ENCODE measurements around the gene MCM6.

- TF ChIP-seq, protein P1, sequence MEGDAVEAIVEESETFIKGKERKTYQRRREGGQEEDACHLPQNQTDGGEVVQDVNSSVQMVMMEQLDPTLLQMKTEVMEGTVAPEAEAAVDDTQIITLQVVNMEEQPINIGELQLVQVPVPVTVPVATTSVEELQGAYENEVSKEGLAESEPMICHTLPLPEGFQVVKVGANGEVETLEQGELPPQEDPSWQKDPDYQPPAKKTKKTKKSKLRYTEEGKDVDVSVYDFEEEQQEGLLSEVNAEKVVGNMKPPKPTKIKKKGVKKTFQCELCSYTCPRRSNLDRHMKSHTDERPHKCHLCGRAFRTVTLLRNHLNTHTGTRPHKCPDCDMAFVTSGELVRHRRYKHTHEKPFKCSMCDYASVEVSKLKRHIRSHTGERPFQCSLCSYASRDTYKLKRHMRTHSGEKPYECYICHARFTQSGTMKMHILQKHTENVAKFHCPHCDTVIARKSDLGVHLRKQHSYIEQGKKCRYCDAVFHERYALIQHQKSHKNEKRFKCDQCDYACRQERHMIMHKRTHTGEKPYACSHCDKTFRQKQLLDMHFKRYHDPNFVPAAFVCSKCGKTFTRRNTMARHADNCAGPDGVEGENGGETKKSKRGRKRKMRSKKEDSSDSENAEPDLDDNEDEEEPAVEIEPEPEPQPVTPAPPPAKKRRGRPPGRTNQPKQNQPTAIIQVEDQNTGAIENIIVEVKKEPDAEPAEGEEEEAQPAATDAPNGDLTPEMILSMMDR (IDR thresholded peaks at IDR 0.05): no peak
- no peak for TF ChIP-seq ZFX (IDR thresholded peaks at IDR 0.05; ENCODE audit: borderline replicate concordance)
These were observed 55.1 kb downstream of the MCM6 start for GRCh38 chr2:135821190-135821589.

All from 22Rv1 (cell line).